A549 (cell line): ENCODE data around the gene PPP4R1. TPM values are rescaled to one million over a fixed set of nuclear protein-coding genes. Genes with fewer than 3 reads are reported as not detected.
"Not testable (repeated sequence)": the region's sequence is repeated elsewhere in the genome, so short reads cannot be mapped to it uniquely, and the experiment has no call there.

Experiments used
- ATAC-seq, 2 experiments: fragments of 200-7000 bp in 1 of 2; fragments of >200 bp in 1 of 2; cut with Nextera tagmentation in 1 of 2; cut with Tn5 transposase in 1 of 2; 3 replicates each; pipeline versions ENCODE4 v1.8.0 to v1.9.1; 2018 to 2020; ENCODE audit warnings: mild to moderate bottlenecking in 1 of 2, moderate library complexity in 1 of 2
- CTCF ChIA-PET: fragments of 300-600 bp; sonication (Branson Sonifier 250); formaldehyde crosslinking; extraction: SDS; loops from one replicate; lab custom pipeline; 2021; ENCODE audit warnings: antibody characterized with exemption, inconsistent platforms; lab: Yijun Ruan, JAX
- POLR2A ChIA-PET: fragments of 350-600 bp; formaldehyde crosslinking; extraction: SDS; loops from one replicate; lab custom pipeline; 2021; ENCODE audit warnings: antibody characterized with exemption, inconsistent platforms; lab: Yijun Ruan, JAX
- DNase-seq, 2 experiments: peaks; one replicate each; pipeline versions ENCODE4 v3.0.0 to v3.0.0-alpha.2; 2011 to 2016; ENCODE audit warnings: low read depth in 1 of 2, low spot score in 1 of 2
- FAIRE-seq: peaks from 2 replicates; lab custom pipeline; 2011; peaks lifted over from hg19 to GRCh38; lab: Jason Lieb, UNC
- H3K27ac ChIP-seq, 2 experiments: fragments of >200 bp; sonication (Bioruptor Twin); formaldehyde crosslinking; 3 replicates each; pipeline ENCODE4 v1.5.1; 2016 to 2017
- H3K4me1 ChIP-seq: fragments of >200 bp; sonication (Bioruptor Twin); formaldehyde crosslinking; 3 replicates; pipeline ENCODE4 v1.6.1; 2016
- H3K4me2 ChIP-seq: fragments of >200 bp; sonication (Bioruptor Twin); formaldehyde crosslinking; 3 replicates; pipeline ENCODE4 v1.6.1; 2016
- H3K4me3 ChIP-seq: fragments of >200 bp; sonication (Bioruptor Twin); formaldehyde crosslinking; 3 replicates; pipeline ENCODE4 v1.5.1; 2016
- H3K9me3 ChIP-seq: fragments of >200 bp; sonication (Bioruptor Twin); formaldehyde crosslinking; 3 replicates; pipeline ENCODE4 v1.6.1; 2016
- CBX2 ChIP-seq: fragments of 200-600 bp; sonication (generic); IDR thresholded peaks from 2 replicates; pipeline ENCODE4 v1.6.1; 2016; ENCODE audit warnings: low read depth, mild to moderate bottlenecking, borderline replicate concordance
- CBX8 ChIP-seq: fragments of 200-600 bp; sonication (generic); IDR thresholded peaks from 2 replicates; pipeline ENCODE4 v1.6.1; 2016
- EHMT2 ChIP-seq: fragments of 200-600 bp; sonication (generic); IDR thresholded peaks from 2 replicates; pipeline ENCODE4 v1.6.1; 2016; ENCODE audit warnings: antibody characterized with exemption, low read depth, mild to moderate bottlenecking, moderate library complexity
- ELK1 ChIP-seq: fragments of 150-350 bp; IDR thresholded peaks from 2 replicates; pipeline ENCODE4 v1.6.1; 2014; ENCODE audit warnings: low read depth, mild to moderate bottlenecking, low read length
- ESRRA ChIP-seq: fragments of 150-350 bp; IDR thresholded peaks from 2 replicates; pipeline ENCODE4 v1.6.1; 2014; ENCODE audit warnings: mild to moderate bottlenecking, low read length, borderline replicate concordance
- FOSB ChIP-seq: fragments of 250-450 bp; sonication (Bioruptor Pico); IDR thresholded peaks from 2 replicates; pipeline ENCODE4 v1.5.0; 2020; ENCODE audit warnings: mild to moderate bottlenecking, moderate library complexity
- FOSL2 ChIP-seq, 2 experiments: fragments of 450-650 bp in 1 of 2; fragments of >200 bp in 1 of 2; sonication (Bioruptor Twin) in 1 of 2; formaldehyde crosslinking; IDR thresholded peaks; 2 replicates each; pipeline versions ENCODE4 v1.5.0 to v1.6.1; 2016 to 2020; ENCODE audit warnings: mild to moderate bottlenecking in 1 of 2, moderate library complexity in 1 of 2
- FOXS1 ChIP-seq: fragments of 250-450 bp; sonication (Bioruptor Pico); IDR thresholded peaks from 2 replicates; pipeline ENCODE4 v1.5.0; 2020; ENCODE audit warnings: mild to moderate bottlenecking, moderate library complexity
- HES2 ChIP-seq: fragments of >200 bp; sonication (Bioruptor Twin); formaldehyde crosslinking; IDR thresholded peaks from 2 replicates; pipeline ENCODE4 v1.6.1; 2016
- HOXB13 ChIP-seq: fragments of 250-450 bp; sonication (Bioruptor Pico); IDR thresholded peaks from 2 replicates; pipeline ENCODE4 v1.5.0; 2020; ENCODE audit warnings: low read depth, mild to moderate bottlenecking, moderate library complexity
- HOXB5 ChIP-seq: fragments of 250-450 bp; sonication (Bioruptor Pico); IDR thresholded peaks from 2 replicates; pipeline ENCODE4 v1.5.0; 2020; ENCODE audit warnings: mild to moderate bottlenecking, moderate library complexity
- JUNB ChIP-seq: fragments of >200 bp; sonication (Bioruptor Twin); formaldehyde crosslinking; IDR thresholded peaks from 2 replicates; pipeline ENCODE4 v1.6.1; 2016
- KDM1A ChIP-seq: fragments of 200-600 bp; sonication (generic); IDR thresholded peaks from 2 replicates; pipeline ENCODE4 v1.6.1; 2016; ENCODE audit warnings: low read depth, mild to moderate bottlenecking
- NFE2L2 ChIP-seq: fragments of 150-350 bp; conservative IDR thresholded peaks from 2 replicates; pipeline ENCODE4 v1.6.1; 2014; ENCODE audit warnings: low read length
- NPAS2 ChIP-seq: fragments of 250-450 bp; sonication (Bioruptor Pico); IDR thresholded peaks from 2 replicates; pipeline ENCODE4 v1.8.0; 2022; ENCODE audit warnings: mild to moderate bottlenecking, moderate library complexity, borderline replicate concordance
- PBX3 ChIP-seq: IDR thresholded peaks from 2 replicates; pipeline ENCODE4 v1.6.1; 2012
- PHF8 ChIP-seq: fragments of 200-600 bp; sonication (generic); IDR thresholded peaks from 2 replicates; pipeline ENCODE4 v1.6.1; 2016; ENCODE audit warnings: low read depth, mild to moderate bottlenecking, antibody characterized with exemption, moderate library complexity, borderline replicate concordance
- POLR2A ChIP-seq: IDR thresholded peaks from 2 replicates; pipeline ENCODE4 v1.6.1; 2012; ENCODE audit warnings: mild to moderate bottlenecking, low read length
- RAD21 ChIP-seq, 2 experiments: fragments of >200 bp in 1 of 2; sonication (Bioruptor Twin) in 1 of 2; formaldehyde crosslinking in 1 of 2; IDR thresholded peaks in 1 of 2; conservative IDR thresholded peaks in 1 of 2; 2 replicates in 1 of 2; 3 replicates in 1 of 2; pipeline ENCODE4 v1.6.1; 2012 to 2018; ENCODE audit warnings: inconsistent platforms in 1 of 2
- RARB ChIP-seq: fragments of 250-450 bp; sonication (Bioruptor Pico); IDR thresholded peaks from 2 replicates; pipeline ENCODE4 v1.8.0; 2021; ENCODE audit warnings: mild to moderate bottlenecking, moderate library complexity
- SREBF2 ChIP-seq: fragments of 450-650 bp; IDR thresholded peaks from 2 replicates; pipeline ENCODE4 v1.6.1; 2014; ENCODE audit warnings: mild to moderate bottlenecking, moderate library complexity
- USF2 ChIP-seq: fragments of 450-650 bp; IDR thresholded peaks from 2 replicates; pipeline ENCODE4 v1.6.1; 2014; ENCODE audit warnings: antibody characterized with exemption
- ZNF302 ChIP-seq: fragments of 250-450 bp; sonication (Bioruptor Pico); IDR thresholded peaks from 2 replicates; pipeline ENCODE4 v1.9.0; 2021; ENCODE audit warnings: inconsistent platforms, mild to moderate bottlenecking, moderate library complexity
- ZSCAN20 ChIP-seq: fragments of 250-450 bp; sonication (Bioruptor Pico); IDR thresholded peaks from 2 replicates; pipeline ENCODE4 v1.8.0; 2022; ENCODE audit warnings: mild to moderate bottlenecking, moderate library complexity
- WGBS: methylation state at CpG from one replicate; pipeline ENCODE4 v1.1.6; 2017; ENCODE audit errors: missing lambda C conversion rate; 5-methylcytosine and 5-hydroxymethylcytosine counted together
- polyA plus RNA-seq, 4 experiments: library from polyadenylated mRNA; depleted of rRNA in 3 of 4; stranded (reverse); fragments of >200 nt; fragmentation: RNase III in 1 of 4; extraction: RNeasy Plus Mini Kit Qiagen cat#74134 plus additional on column Dnase treatment in 1 of 4; gene quantifications; 2 replicates in 3 of 4; 3 replicates in 1 of 4; pipeline ENCODE4 v1.2.3, GENCODE V29; 2011 to 2017

PPP4R1 gene
- polyA plus RNA-seq, 2 of the 4 experiments (the other 2 are of a cell fraction), result 40.1 to 97.3 TPM

- no peaks in the 10 kb centered on the region for H3K9me3 ChIP-seq
- POLR2A ChIA-PET, result no interaction called here
- 4% methylated on average over 1 of the region's 1 CpG for WGBS
- peak overlapping the region; percentile 39 to 79; a peak in 5 of 6 replicates for H3K27ac ChIP-seq
- H3K4me1 ChIP-seq, result peaks cover 43% of the 10 kb centered on the region
- ATAC-seq (no peak), DNase-seq (peak in 1 of 2 experiments; percentile 31)
- H3K4me3 ChIP-seq, result no peak overlapping the region
- no peak for TF ChIP-seq SREBF2
- TF ChIP-seq NFE2L2, result no peak
- no peak for TF ChIP-seq JUNB
- no peak for TF ChIP-seq HOXB13 (CRISPR knock-in tag)
- TF ChIP-seq RAD21 (conservative IDR thresholded peaks at IDR 0.05 in 1 of 2, IDR thresholded peaks at IDR 0.05 in 1 of 2), result no peak
- TF ChIP-seq USF2, result no peak
- no peak for TF ChIP-seq CBX2
- no peak for TF ChIP-seq FOXS1
- TF ChIP-seq HES2, result no peak
- TF ChIP-seq CBX8, result no peak
- no peak for TF ChIP-seq ZSCAN20 (CRISPR knock-in tag)
- TF ChIP-seq ZNF302 (CRISPR knock-in tag), result no peak
- no peak for TF ChIP-seq FOSB
- no peak for TF ChIP-seq POLR2A
- TF ChIP-seq RARB (CRISPR knock-in tag), result no peak
- TF ChIP-seq PBX3, result no peak
- no peak for TF ChIP-seq ELK1
- no peak for TF ChIP-seq FOSL2 (IDR thresholded peaks at IDR 0.05)
- no peak for TF ChIP-seq FOSL2 (CRISPR knock-in tag; IDR thresholded peaks at IDR 0.05)
- TF ChIP-seq EHMT2, result no peak
- TF ChIP-seq, all 56 proteins: peak for 0
- H3K4me2 ChIP-seq, result peak overlapping the region; percentile 69
- CTCF ChIA-PET, result interaction anchor here (1.1 to 3.1 kb wide), 4 partner anchors 33 to 75 kb away, joined by 5 to 16 read pairs (median 11); no protein-coding TSS in a partner anchor
- FAIRE-seq, result no peak
These were observed 5.6 kb downstream of the PPP4R1 start for GRCh38 chr18:9608728-9609127.

- H3K4me3 ChIP-seq, result no peak overlapping the region
- H3K4me1 ChIP-seq, result peaks cover 43% of the 10 kb centered on the region
- TF ChIP-seq CBX8 (no peak), HOXB5 (CRISPR knock-in tag) (no peak), KDM1A (no peak), PHF8 (no peak), NFE2L2 (no peak), ZSCAN20 (CRISPR knock-in tag) (no peak), FOSL2 (IDR thresholded peaks at IDR 0.05) (no peak), FOSL2 (CRISPR knock-in tag; IDR thresholded peaks at IDR 0.05) (no peak), ESRRA (no peak), CBX2 (no peak), PBX3 (no peak), NPAS2 (no peak), SREBF2 (no peak)
- H3K4me2 ChIP-seq, result peak overlapping the region; percentile 69
- POLR2A ChIA-PET, result no interaction called here
- DNase-seq, result peak in 1 of 2 experiments; percentile 15
- no peak for ATAC-seq
- H3K9me3 ChIP-seq, result no peaks in the 10 kb centered on the region
- FAIRE-seq, result no peak
- H3K27ac ChIP-seq, result peak overlapping the region; percentile 39 to 79; a peak in 4 of 6 replicates
- CTCF ChIA-PET, result interaction anchor here (1.1 to 3.1 kb wide), 4 partner anchors 33 to 76 kb away, joined by 5 to 16 read pairs (median 11); no protein-coding TSS in a partner anchor
These were observed 6.1 kb downstream of the PPP4R1 start for GRCh38 chr18:9608298-9608697.

GRCh38 chr18:9607111-9607510 lies 7.2 kb downstream of the PPP4R1 start:
- H3K4me1 ChIP-seq, result peaks cover 38% of the 10 kb centered on the region
- DNase-seq, H3K4me3 ChIP-seq, POLR2A ChIA-PET, H3K9me3 ChIP-seq, ATAC-seq, H3K27ac ChIP-seq, FAIRE-seq, H3K4me2 ChIP-seq: not testable (repeated sequence)
- WGBS, result 88% methylated on average over 5 of the region's 5 CpGs
- CTCF ChIA-PET, result interaction anchor here (1.7 to 3.1 kb wide), 2 partner anchors 67 kb away, joined by 7 to 16 read pairs; no protein-coding TSS in a partner anchor
